HG02870 (cell line): ENCODE results near the gene DTNBP1.

ENCODE experiments used
- ATAC-seq: cut with Tn5 transposase; IDR thresholded peaks from one replicate; pipeline ENCODE4 v1.9.1; 2021; ENCODE audit warnings: mild to moderate bottlenecking, moderate library complexity; ENCODE audit not compliant: unreplicated experiment

DTNBP1 gene

GRCh38 chr6:15536198-15536955, 126.5 kb downstream of the DTNBP1 start:
- no peak for ATAC-seq

DNA sequence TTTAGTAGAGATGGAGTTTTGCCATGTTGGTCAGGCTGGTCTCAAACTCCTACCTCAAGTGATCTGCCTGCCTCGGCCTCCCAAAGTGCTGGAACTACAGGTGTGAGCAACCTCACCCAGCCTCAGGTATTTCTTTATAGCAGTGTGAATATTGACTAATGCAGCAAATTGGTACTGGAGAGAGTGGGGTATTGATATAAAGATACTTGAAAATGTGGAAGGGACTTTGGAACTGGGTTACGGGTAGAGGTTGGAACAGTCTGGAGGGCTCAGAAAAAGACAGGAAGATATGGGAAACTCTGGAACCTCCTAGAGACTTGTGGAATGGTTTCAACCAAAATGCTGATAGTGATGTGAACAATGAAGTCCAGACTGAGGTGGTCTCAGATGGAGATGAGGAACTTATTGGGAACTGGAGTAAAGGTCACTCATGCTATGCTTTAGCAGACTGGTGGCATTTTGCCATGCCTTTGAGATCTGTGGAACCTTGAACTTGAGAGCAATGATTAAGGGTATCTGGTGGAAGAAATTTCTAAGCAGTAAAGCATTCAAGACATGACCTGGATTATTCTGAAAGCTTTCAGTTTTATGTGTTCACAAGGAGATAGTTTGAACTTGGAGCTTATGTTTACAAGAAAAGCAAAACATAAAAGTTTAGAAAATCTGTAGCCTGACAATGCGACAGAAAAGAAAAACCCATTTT, 127.2 kb downstream of the DTNBP1 start:
- ATAC-seq: no peak

DNA sequence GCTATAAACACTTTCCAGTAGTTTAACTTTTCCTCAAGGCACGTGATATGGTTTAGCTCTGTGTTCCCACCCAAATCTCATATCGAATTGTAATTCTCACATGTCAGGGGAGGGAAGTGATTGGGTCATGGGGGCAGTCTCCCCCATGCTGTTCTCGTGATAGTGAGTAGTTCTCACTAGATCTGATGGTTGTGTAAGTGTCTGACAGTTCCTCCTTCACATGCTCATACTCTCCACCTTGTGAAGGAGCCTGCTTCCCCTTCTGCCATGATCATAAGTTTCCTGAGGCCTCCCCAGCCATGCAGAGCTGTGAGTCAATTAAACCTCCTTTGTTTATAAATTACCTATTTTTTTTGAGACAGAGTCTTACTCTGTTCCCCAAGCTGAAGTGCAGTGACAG, 127.9 kb downstream of the DTNBP1 start:
- no peak for ATAC-seq

DNA sequence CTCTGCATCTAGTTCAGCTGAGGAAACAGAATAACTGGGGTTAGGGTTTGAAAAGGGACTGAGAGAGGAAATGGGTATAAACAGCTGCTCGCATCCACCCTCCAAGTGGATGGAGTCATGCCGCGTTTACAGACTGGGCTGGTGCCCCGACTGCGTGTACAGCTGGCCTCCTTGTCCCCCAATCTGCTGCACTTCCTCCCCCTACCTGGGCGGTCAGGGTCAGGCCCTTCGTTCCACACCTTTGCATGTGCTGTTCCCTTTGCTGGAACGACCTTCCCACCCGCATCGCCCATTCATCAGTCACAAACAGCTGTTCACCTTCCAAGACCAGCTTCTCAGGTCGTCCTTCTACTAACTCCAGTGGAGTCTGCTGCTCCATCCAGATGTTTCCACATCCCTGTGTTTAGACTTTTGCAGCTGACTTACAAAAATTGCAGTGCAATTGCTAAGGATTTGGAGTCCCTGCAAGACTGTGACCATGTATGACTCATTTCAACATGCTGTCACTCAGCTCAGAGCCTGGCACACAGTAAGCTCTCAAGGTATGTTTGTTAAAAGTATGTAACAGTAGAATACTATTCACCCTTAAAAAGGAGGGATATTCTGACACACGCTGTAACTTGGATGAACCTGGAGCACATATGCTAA, 129.3 kb downstream of the DTNBP1 start:
- ATAC-seq: no peak

DNA sequence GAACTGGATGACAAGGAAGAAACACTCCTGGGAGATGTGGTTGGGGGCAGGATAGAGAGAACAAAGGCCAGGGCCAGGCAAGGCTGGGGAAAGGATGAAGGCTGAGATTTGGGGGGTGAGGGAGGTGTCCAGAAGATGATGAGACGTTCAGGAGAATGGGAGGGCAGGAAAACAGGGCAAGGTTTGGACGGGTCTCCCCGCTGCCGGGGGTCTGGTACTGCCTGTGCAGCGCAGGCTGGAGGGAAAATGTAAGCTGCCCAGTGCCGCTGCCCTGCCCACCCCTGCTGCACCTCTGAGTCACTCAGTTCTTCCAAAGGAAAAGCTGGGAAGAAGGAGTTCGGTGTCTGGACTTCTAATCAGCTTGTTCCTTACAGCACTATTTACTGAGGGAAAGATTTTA, 130.9 kb downstream of the DTNBP1 start:
- ATAC-seq: no peak

DNA sequence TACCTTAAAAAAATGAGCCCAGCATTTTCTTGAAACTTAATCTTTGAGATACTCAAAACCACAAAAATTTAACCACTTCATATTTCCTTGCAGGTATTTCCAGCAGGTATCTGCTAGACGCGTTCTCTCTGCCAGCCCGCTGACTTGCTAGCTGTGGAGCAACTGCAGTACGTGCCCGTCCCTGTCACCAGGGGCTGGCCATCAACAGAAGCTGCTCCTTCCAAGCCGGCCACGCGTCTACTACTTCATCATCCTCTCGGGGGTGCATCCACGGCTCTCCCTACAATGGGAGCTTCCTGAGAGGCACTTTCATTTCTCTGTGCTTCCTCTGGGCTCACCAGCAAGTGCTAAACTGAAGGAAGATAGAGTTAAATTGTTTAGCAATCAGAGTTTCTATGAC, 132.4 kb downstream of the DTNBP1 start:
- ATAC-seq: no peak

DNA sequence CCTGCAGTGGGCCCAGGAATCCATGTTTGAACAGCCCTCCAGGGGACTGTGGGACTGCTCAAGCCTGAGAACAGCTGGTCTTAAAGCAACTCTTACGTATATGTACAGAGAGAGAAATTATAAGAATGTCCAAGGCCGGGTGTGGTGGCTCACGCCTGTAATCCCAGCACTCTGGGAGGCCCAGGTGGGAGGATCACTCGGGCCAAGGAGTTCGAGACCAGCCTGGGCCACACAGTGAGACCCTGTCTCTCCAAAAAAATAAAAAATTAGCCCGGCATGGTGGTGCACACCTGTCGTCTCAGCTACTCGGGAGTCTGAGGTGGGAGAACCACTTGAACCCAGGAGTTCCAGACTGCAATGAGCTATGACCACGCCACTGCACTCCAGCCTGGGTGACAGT, 134.0 kb downstream of the DTNBP1 start:
- ATAC-seq: no peak

GRCh38 chr6:15527838-15528617, 134.8 kb downstream of the DTNBP1 start:
- no peak for ATAC-seq

DNA sequence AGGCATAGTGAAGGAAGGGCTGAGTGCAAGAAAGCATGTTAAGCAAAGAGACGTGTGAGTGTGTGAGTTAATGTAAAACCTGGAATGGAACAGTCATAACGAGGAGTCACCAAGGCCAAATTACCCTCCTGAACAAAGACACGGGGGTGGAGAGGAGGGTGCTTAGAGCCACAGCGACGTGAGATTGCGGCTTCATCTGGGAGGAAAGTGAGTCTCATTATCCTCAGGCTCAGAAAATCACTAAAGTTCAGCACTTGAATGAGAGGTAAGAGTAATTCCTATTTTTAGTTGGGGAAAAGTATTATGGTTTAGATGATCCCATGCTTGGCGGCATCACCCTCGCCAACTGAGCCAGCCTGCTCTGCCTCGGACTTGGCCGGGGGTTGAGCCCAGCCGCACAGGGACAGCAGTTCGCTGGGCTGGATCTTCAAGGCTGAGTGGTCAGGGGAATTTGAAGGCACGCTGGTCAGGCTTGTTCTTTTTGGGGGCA, 136.6 kb downstream of the DTNBP1 start:
- ATAC-seq: no peak

DNA sequence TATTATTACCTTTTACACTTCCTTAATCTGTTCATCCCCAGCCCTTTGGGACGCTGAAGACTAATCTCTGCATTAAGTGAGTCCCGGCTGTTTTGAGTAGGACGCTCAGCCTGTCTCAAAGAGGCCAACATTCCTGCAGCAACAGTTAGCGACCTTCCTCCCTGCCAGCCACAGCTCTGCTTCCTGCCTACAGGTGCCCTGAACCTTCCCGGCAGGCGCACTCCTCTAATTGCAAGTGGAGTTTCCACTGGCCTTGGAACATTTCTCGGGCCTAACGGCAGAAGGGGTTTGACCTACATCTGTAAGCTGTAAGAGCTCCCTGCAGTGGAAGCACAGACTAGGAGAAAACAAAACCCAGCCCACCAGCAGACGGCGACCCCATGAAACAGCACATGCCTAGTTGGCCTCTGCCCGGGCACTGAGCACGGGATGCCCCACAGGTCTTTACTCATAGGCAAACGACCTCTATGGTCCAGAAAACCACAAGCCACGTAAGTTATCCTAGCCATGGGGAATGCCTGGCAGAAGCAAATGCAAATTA, 137.9 kb downstream of the DTNBP1 start:
- ATAC-seq: no peak

DNA sequence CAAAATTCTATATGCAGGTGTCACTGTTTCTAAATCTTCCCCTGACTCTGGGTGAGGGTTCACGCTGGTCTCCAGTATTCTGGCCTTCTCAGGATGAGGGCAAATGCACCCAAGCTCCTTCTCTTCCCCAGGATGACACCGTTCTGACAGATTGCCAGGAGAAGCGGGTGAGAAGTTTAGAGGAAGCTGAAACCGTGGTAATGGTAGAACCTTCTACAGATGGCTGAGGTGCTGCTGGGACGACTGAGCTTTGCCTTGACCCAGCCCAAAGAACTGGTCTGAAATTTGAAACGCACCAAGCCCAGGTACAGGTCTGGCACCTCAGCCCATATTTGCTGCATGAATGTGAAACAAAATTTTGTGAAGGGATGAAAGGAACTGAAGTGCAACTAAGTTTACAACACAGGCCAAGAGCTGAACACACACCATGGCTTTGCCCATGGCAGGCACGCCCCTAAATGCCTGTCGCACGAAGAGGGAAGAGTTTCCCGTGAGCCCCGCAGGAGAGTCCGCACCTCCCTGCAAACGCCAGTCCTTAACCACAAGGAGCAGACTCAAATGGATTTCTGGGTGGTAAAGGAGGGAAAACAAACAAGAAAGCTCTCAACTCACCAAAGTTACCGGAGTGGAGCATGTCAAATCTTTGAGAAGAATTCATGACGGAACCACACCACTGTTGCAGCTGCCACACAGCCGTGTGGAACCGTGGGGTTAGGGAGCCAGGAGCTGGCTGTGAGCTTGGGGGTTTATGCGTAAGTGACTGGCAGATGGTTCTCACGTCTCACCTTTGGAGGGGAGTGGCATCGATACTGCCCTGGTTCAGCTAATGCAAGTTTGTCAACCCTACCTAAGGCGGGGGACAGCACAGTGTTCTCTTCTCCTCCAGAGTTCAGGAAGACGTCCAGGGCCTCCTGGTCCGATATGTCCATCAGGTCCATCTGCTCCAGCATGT, 138.9 kb downstream of the DTNBP1 start:
- no peak for ATAC-seq

GRCh38 chr6:15522856-15523529, 139.8 kb downstream of the DTNBP1 start:
- ATAC-seq: no peak

- no peak for ATAC-seq
These were observed 140.4 kb downstream of the DTNBP1 start for GRCh38 chr6:15522427-15522826.

GRCh38 chr6:15522026-15522425, 140.8 kb downstream of the DTNBP1 start:
- ATAC-seq: no peak

DNA sequence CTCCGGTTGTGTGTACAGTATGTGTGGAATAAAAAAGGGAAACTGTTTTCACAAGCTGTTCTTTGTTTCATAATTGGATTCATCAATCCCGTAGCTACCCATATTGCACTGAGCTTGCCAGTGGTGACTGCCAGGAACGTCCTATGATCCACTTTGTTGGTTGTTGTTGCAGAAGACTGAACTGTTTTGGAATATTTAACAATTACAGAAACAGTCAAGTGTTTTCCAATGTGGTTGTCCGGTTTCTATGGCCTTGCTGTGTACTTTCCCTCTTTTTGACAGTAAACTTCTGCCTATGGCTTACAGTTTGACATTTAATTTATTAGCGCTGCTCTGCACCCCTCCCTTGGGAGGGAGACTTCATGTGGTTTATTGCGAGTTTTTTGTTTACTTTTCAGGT, 141.2 kb downstream of the DTNBP1 start:
- no peak for ATAC-seq

DNA sequence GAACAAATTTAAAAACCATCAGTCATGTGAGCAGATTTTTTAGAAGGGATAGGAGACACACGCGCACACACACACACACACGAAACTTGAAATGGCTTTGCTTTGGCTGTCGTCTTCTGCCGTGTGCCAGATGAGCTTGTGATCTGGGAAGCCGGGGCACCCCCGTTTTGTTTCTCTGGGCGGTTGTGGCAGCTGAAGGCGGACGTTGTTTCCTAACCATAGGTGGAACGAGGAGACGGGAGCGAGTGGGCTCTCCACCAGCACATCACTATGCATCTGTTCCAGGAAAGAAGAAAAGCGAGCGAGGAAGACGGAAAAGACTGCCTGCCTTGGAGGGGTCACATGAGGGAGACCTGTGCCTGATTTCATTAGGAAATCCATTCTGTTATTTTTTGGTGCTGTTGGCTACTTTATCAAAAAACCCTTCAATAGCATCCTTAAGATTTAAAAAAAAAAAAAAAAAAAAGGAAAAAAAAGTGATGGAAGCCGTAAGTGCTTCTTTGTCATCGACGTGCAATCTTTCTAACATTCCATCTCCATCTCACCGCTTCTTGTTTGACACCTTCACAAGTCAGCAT, 142.1 kb downstream of the DTNBP1 start:
- no peak for ATAC-seq

- no peak for ATAC-seq
These were observed 143.1 kb downstream of the DTNBP1 start for GRCh38 chr6:15519681-15520080.

DNA sequence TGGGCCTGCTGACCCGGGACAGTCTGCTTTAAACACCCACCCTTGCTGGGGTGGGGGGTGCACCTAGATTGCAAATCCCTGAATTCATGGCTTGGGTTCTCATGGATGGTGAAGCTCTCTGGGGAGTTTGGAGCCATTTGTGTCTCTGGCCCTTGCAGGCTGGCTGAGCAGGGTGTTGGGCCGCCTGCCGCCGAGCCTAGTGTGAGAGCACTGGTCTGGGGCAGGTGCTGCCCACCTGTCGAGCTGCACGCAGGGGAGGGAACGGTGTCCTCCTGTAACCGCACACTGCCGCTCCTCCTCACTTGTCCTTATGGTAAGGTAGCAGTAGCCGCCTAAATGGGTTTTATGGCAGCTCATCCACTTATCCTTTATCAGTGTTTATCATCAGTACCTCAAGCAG, 143.9 kb downstream of the DTNBP1 start:
- ATAC-seq: no peak

- ATAC-seq: no peak
These were observed 144.8 kb downstream of the DTNBP1 start for GRCh38 chr6:15518057-15518456.
